Activated naive CD4-positive, alpha-beta T cell treated with anti-CD3 and anti-CD28 coated beads, Interleukin-2, amount 10 ng/mL, durations not matched to agents 5 hours and 36 hours (primary cell): Measurements from ENCODE around the gene ZNF660. TPM values are rescaled to one million over a fixed set of nuclear protein-coding genes. Genes with fewer than 3 reads are reported as not detected.

Source experiments
- total RNA-seq, 2 experiments: library from RNA; stranded (reverse); gene quantifications; one replicate each; pipeline ENCODE4 v1.2.3, GENCODE V29; 2021

The ZNF660 gene
- total RNA-seq = not detected

DNA sequence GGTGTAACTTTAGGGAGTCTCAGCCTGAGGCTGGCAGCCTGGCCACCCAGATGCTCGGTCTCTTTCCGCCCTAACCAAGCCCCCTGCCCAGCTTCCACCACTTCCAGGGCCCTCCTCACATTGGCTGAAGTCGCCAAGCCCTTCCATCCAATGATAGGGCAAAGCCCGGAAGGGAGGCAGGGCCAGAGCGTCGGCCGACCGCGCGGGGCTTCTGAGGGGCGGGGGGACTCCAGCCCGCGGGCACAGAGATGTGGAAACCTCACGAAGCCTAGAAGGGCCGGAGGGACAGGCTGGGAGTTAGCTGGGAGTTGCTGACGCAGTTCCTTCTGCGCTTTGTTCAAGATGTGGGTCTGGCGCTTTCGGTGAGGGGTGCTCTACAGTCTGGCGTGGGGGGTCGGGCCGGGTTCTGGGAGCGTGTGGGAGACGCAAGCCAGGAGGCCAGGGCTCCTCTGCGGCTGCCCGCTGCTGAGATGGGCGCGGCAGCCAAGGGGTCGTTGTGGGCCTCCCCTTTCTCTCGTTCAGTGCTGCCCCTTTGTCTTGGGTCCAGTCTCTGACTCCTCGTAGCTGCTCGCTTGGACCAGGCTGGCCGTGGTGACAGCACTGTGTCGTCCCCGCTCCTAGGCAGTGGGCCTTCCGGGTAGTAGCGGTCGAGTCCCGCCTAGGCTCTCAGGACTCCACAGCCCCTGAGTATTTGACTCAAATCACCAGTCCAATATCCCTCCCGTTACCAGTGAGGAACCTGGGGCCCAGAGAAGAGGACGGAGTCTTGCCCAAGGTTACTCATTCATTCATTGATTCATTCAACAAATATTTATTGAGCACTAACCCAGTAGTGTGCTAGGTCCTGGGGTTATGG is at the start of gene ZNF660:
Gene ZNF660, plus strand, starts transcription at position 319 of the 856 bp plus-strand sequence. CDS start 9,230 bp downstream, outside the sequence.

DNA sequence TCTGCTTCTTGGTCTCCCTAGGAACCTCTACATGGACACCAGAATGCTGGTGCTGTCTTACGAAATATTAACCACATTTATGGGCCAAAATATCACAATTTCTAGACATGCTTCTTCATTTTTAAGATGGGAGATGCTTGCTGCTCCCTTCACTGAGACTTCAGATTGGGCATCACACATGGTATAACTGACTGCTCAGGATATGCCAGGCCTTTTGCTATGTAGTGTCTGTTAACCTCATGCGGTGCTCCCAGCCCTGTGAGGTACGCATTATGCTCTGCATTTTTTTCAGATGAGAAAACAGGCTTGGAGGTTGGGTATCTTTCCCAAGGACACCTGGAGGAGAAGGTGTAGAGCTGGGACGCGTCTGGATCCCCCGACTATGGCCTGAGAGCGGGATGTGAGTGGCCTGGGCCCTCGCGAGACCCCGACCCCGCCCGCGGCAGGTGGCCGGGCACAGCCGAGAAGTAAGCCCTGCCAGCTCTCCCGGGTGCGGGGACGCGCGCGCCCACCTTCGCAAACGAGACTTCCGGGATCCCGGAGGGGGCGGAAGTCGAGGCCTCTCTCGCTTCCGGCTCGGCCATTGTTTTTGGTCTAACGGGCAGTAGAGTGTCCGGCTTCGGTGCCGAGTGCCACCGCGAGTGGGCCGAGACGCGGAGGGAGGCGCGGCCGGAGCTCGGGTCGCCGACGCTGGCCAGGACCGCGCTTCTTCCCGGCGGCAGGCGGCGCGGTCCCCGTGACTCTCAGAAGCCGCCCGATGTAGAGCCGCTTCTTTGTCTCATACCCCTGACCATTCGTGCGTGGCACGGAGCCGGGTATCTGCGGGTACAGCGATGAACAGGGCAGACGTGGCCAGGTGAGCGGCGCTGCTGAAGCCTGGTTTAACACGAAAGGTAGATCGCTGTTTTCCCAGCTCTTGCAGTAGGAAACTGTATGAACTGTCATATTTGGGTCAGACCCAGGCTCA is 29.9 kb upstream of the ZNF660 start, which contains the start of gene ZKSCAN7:
Gene ZKSCAN7, plus strand, starts transcription at position 568 of the 967 bp plus-strand sequence. CDS start 1,855 bp downstream, outside the sequence.

DNA sequence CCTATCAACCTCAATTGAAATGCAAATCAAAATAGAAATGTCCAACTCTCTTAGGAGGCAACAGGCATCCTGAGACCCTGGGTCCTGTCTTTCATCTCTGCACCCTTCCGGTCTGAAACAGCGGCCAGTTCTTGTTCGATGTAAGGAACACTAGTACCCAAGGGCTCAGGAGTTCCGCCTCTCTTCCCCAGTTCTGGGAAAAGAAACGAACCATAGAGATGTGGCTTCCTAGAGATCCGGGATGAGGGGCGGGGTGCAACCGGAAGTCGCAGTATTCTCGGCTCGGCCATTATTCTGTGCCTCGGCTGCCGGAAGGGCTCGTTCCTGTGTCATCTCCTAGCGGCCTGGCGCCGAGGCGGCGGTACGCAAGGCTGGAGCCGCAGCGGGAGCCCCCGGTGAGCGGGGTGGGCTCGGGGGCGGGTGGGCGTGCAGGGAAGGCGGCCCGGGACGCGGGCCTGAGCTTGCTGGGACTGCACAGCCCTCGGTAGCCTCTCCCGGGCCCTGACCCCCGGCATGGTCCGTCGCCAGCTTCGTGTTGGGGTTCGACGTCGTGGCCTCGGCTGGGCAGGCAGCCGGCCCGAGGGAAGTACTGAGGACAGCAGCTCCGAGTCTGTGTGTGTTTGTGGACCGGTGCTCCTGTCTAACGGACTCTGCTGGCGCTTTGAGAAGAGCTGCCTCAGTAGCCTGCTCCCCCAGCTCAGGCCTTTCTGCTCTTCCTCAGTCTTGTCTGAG is 40.2 kb downstream of the ZNF660 start, which contains the start of gene ZNF197:
Gene ZNF197, plus strand, starts transcription at position 288 of the 732 bp plus-strand sequence. CDS start 4,119 bp downstream, outside the sequence.

DNA sequence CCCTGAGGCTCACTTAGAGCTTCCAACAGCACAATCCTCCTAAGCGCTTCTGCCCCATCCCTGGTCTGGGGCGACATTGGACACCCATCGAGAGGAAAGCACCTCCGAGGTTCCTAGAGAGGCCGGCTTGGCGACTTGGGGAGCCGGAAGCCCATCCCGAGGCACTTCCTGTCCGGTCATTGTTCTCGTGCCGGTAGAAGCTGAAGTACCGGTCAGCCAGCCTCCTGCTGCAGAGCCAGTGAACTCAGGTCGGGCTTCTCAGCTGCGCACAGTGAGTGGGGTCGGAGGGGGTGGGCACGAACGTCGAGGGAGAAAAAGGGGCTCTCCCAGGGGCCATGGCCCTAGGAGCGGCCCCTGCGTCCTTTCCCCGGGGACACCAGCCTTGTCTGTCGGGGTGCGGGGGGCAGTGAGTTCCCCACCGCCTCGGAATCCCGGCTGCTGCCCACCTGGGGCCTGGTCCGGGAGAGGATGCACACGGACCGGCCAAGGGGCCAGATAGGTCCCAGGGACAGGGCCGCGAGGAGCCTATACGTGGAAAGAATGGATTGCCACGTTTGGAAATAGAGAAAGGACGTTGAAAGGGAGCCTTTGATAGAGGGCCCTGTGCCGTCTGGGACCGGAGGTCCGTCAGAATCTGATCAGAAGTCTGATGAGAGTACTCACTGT is 63.9 kb downstream of the ZNF660 start, which contains the start of gene ZNF35:
Gene ZNF35, plus strand, starts transcription at position 169 of the 666 bp plus-strand sequence. CDS start 2,336 bp downstream, outside the sequence.

Other genes with a start within 250 kb of the ZNF660 start
- 10 to 100 TPM; 19.8 to 20.2 TPM for gene TCAIM, start 246.2 kb upstream of the ZNF660 start, total RNA-seq
- 10 to 100 TPM; 21.7 to 24.4 TPM for gene ZNF445, start 107.3 kb upstream of the ZNF660 start, total RNA-seq
- gene ZKSCAN7, start 29.8 kb upstream of the ZNF660 start, total RNA-seq = 1 to 10 TPM in 1 of 2 experiments, under 1 TPM in 1; 0.77 to 1.3 TPM
- 10 to 100 TPM; 14.4 to 14.6 TPM for gene ZNF197, start 40.1 kb downstream of the ZNF660 start, total RNA-seq
- 1 to 10 TPM; 1.5 to 1.7 TPM for gene ZNF35, start 63.8 kb downstream of the ZNF660 start, total RNA-seq
- 1 to 10 TPM; 1.1 to 1.3 TPM for gene ZNF502, start 127.7 kb downstream of the ZNF660 start, total RNA-seq
- gene ZNF501, start 144.7 kb downstream of the ZNF660 start, total RNA-seq = 1 to 10 TPM; 2.0 to 2.5 TPM
- 10 to 100 TPM; 43.7 to 55.7 TPM for gene KIAA1143, start 176.7 kb downstream of the ZNF660 start, total RNA-seq
- 10 to 100 TPM; 45.9 to 46.1 TPM for gene KIF15, start 176.8 kb downstream of the ZNF660 start, total RNA-seq